Liver (tissue), 3 donors: ENCODE data around the gene TCF12.

Experiments used
- ATF3 ChIP-seq: IDR thresholded peaks from 2 replicates; pipeline ENCODE4 v1.6.1; 2016; ENCODE audit warnings: antibody characterized with exemption
- CTCF ChIP-seq: fragments of 150-350 bp; IDR thresholded peaks from 2 replicates; pipeline ENCODE4 v1.5.1; 2017; ENCODE audit warnings: improper control_type of control experiment, low read depth, low read length; ENCODE audit not compliant: missing input control
- FOXA2 ChIP-seq: IDR thresholded peaks from 2 replicates; pipeline ENCODE4 v1.6.1; 2016; ENCODE audit warnings: antibody characterized with exemption
- GABPA ChIP-seq, 2 donors: IDR thresholded peaks in 1 of 2; conservative IDR thresholded peaks in 1 of 2; 2 replicates each; pipeline ENCODE4 v1.6.1; 2016; ENCODE audit warnings: antibody characterized with exemption in 2 of 2, mild to moderate bottlenecking in 1 of 2, moderate library complexity in 1 of 2
- SP1 ChIP-seq: IDR thresholded peaks from 2 replicates; pipeline ENCODE4 v1.6.1; 2018; ENCODE audit warnings: antibody characterized with exemption, mild to moderate bottlenecking
- YY1 ChIP-seq: IDR thresholded peaks from 2 replicates; pipeline ENCODE4 v1.6.1; 2016; ENCODE audit warnings: antibody characterized with exemption, mild to moderate bottlenecking
- donor health status: healthy.
- donor health status: healthy.

GRCh38 chr15:57281321-57281720, 362.9 kb downstream of the TCF12 start:
- no peak for TF ChIP-seq YY1
- TF ChIP-seq ATF3: no peak
- no peak for TF ChIP-seq SP1
- TF ChIP-seq FOXA2: no peak
- TF ChIP-seq CTCF: no peak
- no peak for TF ChIP-seq GABPA (IDR thresholded peaks at IDR 0.05 in 1 of 2, conservative IDR thresholded peaks at IDR 0.05 in 1 of 2)
